ENCODE data around the gene CTNS.

GRCh38 chr17:3657874-3658783 is 21.6 kb downstream of the CTNS start:
- TF ChIP-seq CTCF (IDR thresholded peaks at IDR 0.05), result no peak
- no peak for TF ChIP-seq ZFX (IDR thresholded peaks at IDR 0.05; ENCODE audit: borderline replicate concordance)

Measured in 22Rv1 (cell line).